Gastrocnemius medialis (tissue), 4 donors: Measurements from ENCODE around the gene TP63. TPM values are rescaled to one million over a fixed set of nuclear protein-coding genes. Genes with fewer than 3 reads are reported as not detected.

ENCODE experiments used
- ATAC-seq, 2 donors: fragments of 150-250 bp; one replicate each; pipeline ENCODE4 v1.9.1; 2016
- DNase-seq, 2 donors: peaks; one replicate each; pipeline ENCODE4 v3.0.0-alpha.2; 2019
- H3K27ac ChIP-seq, 4 donors: fragments of 200-600 bp; sonication (generic); 1 replicate in 1 of 4; 2 replicates in 3 of 4; pipeline ENCODE4 v1.5.1; 2016 to 2018; ENCODE audit warnings: mild to moderate bottlenecking in 2 of 4, moderate library complexity in 1 of 4
- H3K27me3 ChIP-seq, 3 donors: fragments of 200-600 bp; sonication (generic) in 2 of 3; 1 replicate in 1 of 3; 2 replicates in 2 of 3; pipeline versions ENCODE4 v1.5.1 to v1.6.0; 2016 to 2019; ENCODE audit warnings: mild to moderate bottlenecking in 1 of 3, moderate library complexity in 1 of 3
- H3K36me3 ChIP-seq, 2 donors: fragments of 200-600 bp; sonication (generic) in 1 of 2; one replicate each; pipeline ENCODE4 v1.5.1; 2017 to 2018
- H3K4me1 ChIP-seq, 2 donors: fragments of 200-600 bp; sonication (generic) in 1 of 2; one replicate each; pipeline ENCODE4 v1.5.1; 2016 to 2017; ENCODE audit warnings: mild to moderate bottlenecking in 2 of 2
- H3K4me3 ChIP-seq, 4 donors: fragments of 200-600 bp; sonication (generic) in 3 of 4; 1 replicate in 1 of 4; 2 replicates in 3 of 4; pipeline ENCODE4 v1.5.1; 2016 to 2019; ENCODE audit warnings: mild to moderate bottlenecking in 2 of 4
- H3K9me3 ChIP-seq, 3 donors: fragments of 200-600 bp; sonication (generic) in 2 of 3; 1 replicate in 1 of 3; 2 replicates in 2 of 3; pipeline ENCODE4 v1.5.1; 2016 to 2019
- CTCF ChIP-seq, 5 experiments: fragments of 450-650 bp in 3 of 5; fragments of 200-600 bp in 2 of 5; sonication (generic) in 2 of 5; IDR thresholded peaks in 4 of 5; conservative IDR thresholded peaks in 1 of 5; 1 replicate in 4 of 5; 2 replicates in 1 of 5; pipeline ENCODE4 v1.5.1; 2016 to 2019; ENCODE audit warnings: antibody characterized with exemption in 5 of 5, mild to moderate bottlenecking in 3 of 5, moderate library complexity in 3 of 5
- POLR2A ChIP-seq, 2 donors: fragments of 450-650 bp; IDR thresholded peaks; one replicate each; pipeline ENCODE4 v1.6.1; 2017; ENCODE audit warnings: antibody characterized with exemption in 2 of 2, mild to moderate bottlenecking in 2 of 2, moderate library complexity in 2 of 2
- in situ Hi-C, 4 donors: fragments of 200-750 bp; cut with MboI; loops; one replicate each; pipeline versions ENCODE4 v1.15.0 to v1.8.0; 2017; ENCODE audit warnings: low sequenced_read_pairs in 4 of 4
- intact Hi-C: fragments of 100-400 bp; cut with DNase I; formaldehyde crosslinking; loops from one replicate; pipeline ENCODE4 v1.15.1; 2023; ENCODE audit warnings: low total_unique reads
- total RNA-seq, 4 donors: library from RNA; depleted of rRNA; stranded (reverse); fragments of >200 nt; gene quantifications; one replicate each; pipeline versions ENCODE4 v1.1.0 to v1.2.3, GENCODE V29; 2016

TP63 gene
- total RNA-seq, 4 donors from 2014 or later = 5.2 to 38.8 (median 25.8) TPM

- ATAC-seq (no peak), DNase-seq (no peak)
- intact Hi-C loops = no loop called here
- H3K27me3 ChIP-seq = no peaks in the 10 kb centered on the region
- H3K4me1 ChIP-seq = peaks cover 6 to 8% of the 10 kb centered on the region in 2 donors
- no peaks in the 10 kb centered on the region for H3K9me3 ChIP-seq
- in situ Hi-C loops = no loop called here
- no peak overlapping the region for H3K4me3 ChIP-seq
- no peak for TF ChIP-seq CTCF (IDR thresholded peaks at IDR 0.05 in 4 of 5, conservative IDR thresholded peaks at IDR 0.05 in 1 of 5)
- TF ChIP-seq POLR2A (IDR thresholded peaks at IDR 0.05) = no peak
- no peaks in the 10 kb centered on the region for H3K36me3 ChIP-seq
- no peak overlapping the region for H3K27ac ChIP-seq
Observed at GRCh38 chr3:189790658-189791057, 159.5 kb downstream of the TP63 start.

- intact Hi-C loops (no loop called here), in situ Hi-C loops (no loop called here)
- Histone ChIP-seq H3K27me3 (no peaks in the 10 kb centered on the region), H3K36me3 (no peaks in the 10 kb centered on the region), H3K9me3 (no peaks in the 10 kb centered on the region), H3K4me1 (peaks cover 6 to 8% of the 10 kb centered on the region in 2 donors), H3K27ac (no peak overlapping the region), H3K4me3 (no peak overlapping the region)
- TF ChIP-seq POLR2A (IDR thresholded peaks at IDR 0.05) (no peak), CTCF (IDR thresholded peaks at IDR 0.05 in 4 of 5, conservative IDR thresholded peaks at IDR 0.05 in 1 of 5) (no peak)
- ATAC-seq (no peak), DNase-seq (no peak)
Observed at GRCh38 chr3:189792046-189792929, 161.1 kb downstream of the TP63 start.

DNA sequence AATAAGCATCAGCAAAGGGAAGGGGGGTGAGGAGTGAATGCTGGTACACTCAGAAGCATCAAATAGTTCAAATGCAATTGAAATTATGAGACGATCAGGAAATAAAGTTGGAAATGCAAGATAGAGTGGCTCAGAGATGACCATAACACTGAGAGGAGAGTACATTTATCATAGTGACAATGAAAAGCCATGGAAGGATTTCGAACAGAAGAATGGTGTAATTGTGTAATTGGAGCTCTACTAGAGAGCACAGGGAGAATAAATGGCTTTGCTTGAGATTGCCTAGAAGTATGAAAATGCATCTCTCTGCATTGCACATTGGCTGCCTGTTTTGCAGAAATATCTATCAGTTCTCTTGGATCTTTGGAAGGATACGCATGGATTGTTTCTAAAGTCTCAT, 163.3 kb downstream of the TP63 start:
- H3K27me3 ChIP-seq = no peaks in the 10 kb centered on the region
- no peak for TF ChIP-seq CTCF (IDR thresholded peaks at IDR 0.05 in 4 of 5, conservative IDR thresholded peaks at IDR 0.05 in 1 of 5)
- TF ChIP-seq POLR2A (IDR thresholded peaks at IDR 0.05) = no peak
- H3K36me3 ChIP-seq = no peaks in the 10 kb centered on the region
- peaks cover 8 to 10% of the 10 kb centered on the region in 2 donors for H3K4me1 ChIP-seq
- H3K27ac ChIP-seq = no peak overlapping the region
- H3K4me3 ChIP-seq = no peak overlapping the region
- H3K9me3 ChIP-seq = no peaks in the 10 kb centered on the region
- DNase-seq (no peak), ATAC-seq (peak; percentile 24 to 83)
- intact Hi-C loops (no loop called here), in situ Hi-C loops (no loop called here)

- H3K27ac ChIP-seq = no peak overlapping the region
- in situ Hi-C loops = no loop called here
- ATAC-seq = no peak
Observed at GRCh38 chr3:189797103-189797750, 166.0 kb downstream of the TP63 start.

More at GRCh38 chr3:189797103-189797750, 166.0 kb downstream of the TP63 start:
- intact Hi-C loops = no loop called here
- Histone ChIP-seq H3K4me3 (no peak overlapping the region), H3K27me3 (no peaks in the 10 kb centered on the region), H3K36me3 (no peaks in the 10 kb centered on the region), H3K9me3 (no peaks in the 10 kb centered on the region), H3K4me1 (peaks cover 5 to 10% of the 10 kb centered on the region in 2 donors)
- no peak for DNase-seq
- no peak for TF ChIP-seq POLR2A (IDR thresholded peaks at IDR 0.05)
- TF ChIP-seq CTCF (IDR thresholded peaks at IDR 0.05 in 4 of 5, conservative IDR thresholded peaks at IDR 0.05 in 1 of 5) = no peak
